HK-2 (cell line): Measurements from ENCODE around the gene HOXD9.
A peak's percentile ranks its signal among the peaks of the same experiment; 100 is the strongest.

Experiments used
- DNase-seq: peaks from one replicate; pipeline ENCODE4 v3.0.0-alpha.2; 2018; ENCODE audit not compliant: unreplicated experiment

HOXD9 gene

DNA sequence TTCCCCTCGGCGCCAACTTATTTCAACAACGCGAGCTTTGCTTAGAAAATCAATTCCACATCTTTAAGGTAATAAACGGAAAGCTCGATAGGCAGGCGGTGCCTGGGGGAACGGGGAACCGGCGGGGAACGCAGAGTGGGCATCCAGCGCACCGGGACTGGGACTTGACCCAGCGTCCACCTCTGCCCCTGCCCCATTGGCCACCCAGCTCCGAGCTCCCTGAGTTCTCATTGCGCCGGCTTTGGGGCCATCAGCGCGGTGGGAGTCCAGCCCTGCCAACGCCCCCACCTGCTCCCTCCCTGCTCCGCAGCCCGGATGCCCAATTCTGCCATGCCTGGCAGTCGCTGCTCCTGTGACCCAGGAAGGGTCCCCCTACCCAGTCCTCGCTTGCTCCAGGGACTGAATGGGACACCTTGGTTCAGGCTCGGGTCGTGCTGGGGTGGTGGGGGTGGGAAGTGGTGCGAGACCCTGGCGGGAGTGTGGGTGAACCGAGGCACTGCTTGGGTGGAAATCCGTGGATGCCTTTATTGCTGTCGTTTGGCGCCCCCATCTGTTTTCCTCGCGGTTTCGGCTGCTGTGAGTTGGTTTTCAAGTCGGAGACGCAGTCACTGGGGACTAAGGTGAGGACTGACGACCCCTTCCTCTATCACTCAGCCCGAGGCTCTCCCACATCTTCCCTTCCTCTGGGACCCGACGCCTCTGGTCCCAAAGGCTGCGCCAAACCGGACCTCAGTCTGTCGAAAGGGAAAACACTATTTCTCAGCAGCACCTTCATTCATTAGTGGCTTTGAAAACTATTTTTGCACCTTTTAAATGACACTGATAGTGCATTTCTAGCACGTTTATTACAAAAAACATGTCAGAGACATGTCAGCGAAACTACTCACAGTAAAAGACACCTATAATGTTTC is 36.4 kb upstream of the HOXD9 start:
- no peak for DNase-seq

DNA sequence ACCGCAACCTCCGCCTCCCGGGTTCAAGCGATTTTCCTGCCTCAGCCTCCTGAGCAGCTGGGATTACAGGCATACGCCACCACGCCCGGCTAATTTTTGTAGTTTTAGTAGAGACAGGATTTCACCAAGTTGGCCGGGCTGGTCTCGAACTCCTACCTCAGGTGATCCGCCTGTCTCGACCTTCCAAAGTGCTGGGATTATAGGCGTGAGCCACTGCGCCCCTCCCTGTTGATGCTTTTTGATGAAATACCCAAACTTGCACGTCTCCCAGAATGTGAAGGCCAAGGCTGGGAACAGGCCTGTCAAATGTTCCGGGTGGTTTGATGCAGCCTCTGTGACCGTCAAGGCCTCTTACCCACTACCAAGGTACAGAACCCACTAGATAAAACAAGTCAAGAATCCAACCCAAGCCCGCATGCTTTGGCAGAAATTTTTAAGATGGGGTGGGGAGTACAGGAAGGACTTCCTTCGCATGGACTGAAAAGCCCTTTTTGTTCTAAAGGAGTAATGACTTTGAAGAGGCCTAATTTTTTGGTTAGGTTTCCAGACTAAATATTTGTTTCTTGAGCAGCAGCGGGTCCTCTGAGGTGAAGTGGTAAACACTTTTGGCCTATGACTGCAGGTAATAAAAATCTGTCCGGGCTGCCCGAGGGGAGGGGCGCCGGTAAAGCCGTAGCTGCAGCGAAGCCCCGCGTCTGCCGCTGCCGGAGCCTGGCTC is 35.0 kb upstream of the HOXD9 start:
- no peak for DNase-seq

DNA sequence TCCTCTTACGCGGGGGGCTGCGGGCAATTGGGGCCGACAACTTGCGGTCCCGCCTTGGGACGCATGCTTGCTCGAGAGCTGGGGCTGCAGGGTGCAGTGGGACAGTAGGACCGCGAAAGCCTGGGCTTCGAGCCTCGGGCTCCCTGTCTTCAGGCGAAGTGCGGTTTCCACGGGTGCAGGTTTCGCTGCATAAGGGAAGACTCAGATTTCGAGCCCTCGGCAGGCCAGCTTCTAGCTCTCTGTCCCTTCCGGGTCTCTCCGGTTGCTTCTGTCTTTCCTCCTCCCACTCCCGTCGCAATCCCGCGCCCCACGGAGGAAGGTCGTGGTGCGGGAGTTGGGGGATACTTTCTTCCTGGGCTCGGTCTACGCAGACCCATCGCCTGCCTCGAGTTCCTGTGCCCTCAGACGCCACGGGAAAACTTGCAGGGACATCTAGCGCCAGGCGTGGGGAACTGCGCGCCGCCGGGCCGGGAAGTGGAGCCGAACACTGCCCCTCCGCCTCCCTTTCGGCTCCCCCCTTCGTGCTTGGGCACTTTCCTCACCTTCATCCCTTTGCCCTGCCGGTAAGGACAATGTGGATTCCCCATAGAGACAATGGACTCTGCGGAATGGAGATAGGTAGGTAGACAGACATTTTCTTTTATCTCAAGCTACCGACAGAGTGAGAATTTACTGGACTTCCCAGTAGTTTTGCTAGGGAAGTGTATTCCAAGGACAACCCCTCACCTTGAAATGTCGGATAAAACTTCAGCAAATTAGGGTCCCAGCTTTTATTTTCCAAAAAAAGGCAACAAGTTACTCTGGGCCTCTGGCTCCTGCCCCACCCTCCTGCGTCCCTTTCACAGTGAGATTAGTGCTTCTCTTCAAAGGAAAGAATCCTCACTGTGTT is 34.2 kb upstream of the HOXD9 start:
- peak; percentile 66 for DNase-seq

DNA sequence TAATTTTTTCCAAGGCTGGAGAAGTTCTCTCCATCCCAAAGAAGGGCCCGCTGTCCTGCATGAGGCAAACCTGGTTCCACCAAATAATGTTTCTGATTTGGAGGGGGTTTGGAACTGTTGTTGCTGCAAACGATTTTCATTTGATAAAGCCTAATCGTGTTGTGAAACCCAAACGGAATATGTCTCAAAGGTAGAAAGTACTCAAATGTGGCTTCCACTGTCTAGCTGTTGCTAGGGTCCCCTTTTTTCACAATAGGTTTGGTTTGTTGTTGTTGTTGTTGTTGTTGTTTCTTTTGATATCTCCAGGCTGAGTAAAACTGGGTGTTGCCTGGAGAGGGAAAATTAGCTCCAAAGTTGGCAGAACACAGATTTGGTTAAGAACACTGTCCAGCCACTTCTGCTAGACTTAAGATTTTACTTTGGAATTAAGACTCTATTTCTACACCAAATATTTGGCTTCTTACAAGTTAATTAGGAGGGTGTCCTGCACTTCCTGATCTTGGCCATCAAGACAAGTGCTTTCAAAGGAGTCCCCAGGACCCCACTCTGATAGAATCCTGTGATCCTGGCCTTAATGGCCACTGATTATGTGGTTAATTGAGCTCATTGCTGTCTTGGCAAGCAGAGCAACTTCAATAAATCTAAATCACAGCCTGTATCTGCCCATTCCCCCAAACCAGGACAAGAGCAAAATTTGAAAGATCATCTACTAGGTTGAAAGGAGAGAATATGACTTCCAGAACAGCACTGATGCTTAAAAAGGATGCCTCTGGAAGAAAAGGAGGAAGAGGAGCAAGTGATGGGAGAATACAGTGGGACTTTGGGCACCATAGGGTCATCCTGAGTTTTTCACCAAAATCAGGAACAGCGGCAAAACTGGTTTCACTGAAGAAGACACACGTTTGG is 33.3 kb upstream of the HOXD9 start:
- DNase-seq = no peak

DNA sequence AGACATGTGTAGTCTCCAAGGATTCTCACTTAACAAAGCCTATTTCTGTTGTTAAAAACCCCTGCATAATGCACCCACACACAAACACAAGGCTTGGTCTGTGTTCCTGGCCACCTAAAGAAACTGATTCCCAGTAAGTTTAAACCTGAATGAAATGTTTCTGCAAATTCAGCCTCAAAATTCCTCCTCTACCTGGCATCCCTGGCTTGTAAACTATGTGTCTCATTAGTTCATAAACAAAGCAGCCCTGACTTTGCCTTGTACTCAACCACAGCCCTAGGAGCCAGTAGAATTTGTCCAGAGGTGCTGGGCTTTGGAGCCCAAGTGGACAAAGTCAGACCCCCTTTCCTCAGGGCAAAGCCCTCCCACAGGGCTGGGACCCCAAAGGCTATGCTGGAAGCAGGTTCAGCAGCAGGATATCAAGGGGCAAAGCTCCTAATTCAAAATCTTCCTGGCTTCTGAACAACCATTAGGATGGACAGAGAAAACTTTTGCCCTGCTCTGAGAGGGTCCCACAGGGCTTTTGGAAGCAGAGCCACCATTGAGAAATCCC is 32.6 kb upstream of the HOXD9 start:
- DNase-seq = no peak

DNA sequence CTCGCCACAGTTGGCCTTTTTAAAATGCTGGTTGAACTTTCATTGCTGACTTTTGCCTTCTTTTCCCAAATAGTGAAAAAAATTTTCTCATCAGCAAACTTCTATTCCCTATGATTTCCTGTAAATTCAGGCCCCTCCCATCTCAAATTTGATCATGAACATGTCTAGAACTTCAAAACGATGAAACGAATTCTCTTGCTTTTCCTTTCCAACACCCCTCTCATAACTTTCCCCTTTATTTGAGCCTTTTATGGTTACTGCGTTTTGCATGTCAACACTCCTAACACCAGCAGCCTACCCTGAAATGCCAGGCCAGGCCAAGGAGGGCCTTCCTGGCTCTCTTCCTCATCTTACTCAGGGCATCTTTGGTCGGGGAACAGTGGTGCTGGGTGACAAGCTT is 31.7 kb upstream of the HOXD9 start:
- no peak for DNase-seq

DNA sequence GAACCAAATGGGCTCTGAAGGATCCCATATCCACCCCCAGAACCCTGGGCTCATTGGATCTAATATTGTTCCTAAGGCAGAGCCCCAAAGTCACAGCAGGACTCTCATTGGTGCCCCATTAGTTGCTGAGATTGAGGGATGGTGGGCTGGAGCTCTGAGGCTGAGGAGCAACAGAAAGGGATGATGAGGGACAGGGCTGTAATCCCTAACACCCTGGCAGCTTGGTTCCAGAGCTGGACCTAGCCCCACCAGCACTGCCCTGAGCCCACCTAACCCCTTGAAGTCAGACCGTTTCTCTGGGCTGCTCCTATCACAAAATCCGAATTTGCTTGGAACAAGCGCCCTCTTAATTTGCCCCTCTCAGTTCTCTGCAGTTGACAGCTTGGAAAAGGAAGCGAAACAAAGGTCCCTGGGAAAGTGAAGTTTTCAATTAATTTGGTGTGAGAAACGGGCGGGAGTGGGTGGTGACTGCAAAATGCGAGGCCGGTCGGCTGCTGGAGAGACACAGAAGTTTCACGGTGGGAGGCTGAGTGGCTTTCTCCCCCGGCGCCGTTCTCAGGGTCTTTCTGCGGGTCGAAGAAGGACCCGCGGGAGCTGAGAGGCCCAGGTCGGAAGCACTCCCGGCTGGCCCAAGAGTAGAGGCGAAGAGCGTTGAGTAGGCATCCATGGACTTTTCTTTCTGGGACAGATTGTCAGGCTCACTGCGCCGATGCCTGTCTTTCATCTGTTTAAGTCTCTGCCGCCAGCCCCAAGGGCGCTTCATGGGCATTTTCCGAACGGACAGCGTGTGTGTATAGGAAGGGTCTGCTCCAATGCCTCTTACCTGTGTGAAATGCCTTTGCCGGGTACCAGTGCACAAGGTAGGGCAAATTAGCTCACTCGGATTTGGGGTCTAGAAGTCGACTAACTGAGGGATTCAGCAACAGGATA is 30.9 kb upstream of the HOXD9 start:
- no peak for DNase-seq

DNA sequence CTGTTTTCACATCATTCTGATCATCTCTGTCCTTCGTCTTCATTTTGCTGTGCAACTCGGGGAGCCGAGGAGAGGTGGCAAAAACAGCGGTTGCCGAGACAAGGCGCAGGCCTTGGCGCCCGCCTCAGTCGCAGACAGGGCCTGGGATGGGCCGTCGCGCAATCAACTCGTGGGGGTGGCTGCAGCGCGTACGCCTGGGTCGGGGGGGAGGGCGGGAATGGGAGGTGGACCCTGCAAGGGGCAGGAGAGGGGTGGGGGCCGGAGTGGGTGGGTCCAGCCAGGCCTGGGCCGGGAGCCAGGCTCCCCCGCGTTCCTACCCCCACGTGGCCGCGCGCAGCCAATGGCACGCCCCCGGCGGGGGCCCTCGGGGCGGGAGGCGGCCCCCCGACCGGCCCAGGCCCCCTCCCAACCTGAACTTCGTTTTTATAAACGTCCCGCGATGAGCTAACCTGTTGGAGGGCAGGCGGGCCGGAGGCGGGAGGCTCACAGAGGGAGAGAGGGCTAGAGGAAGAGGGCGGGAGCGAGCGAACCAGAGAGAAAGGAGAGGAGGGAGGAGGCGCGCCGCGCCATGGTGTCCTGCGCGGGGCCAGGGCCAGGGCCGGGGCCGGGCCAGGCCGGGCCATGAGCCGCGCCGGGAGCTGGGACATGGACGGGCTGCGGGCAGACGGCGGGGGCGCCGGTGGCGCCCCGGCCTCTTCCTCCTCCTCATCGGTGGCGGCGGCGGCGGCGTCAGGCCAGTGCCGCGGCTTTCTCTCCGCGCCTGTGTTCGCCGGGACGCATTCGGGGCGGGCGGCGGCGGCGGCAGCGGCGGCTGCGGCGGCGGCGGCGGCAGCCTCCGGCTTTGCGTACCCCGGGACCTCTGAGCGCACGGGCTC is 30.0 kb upstream of the HOXD9 start, which contains the start of gene HOXD13:
Gene HOXD13 (plus strand): TSS at position 452 of the 875 bp plus-strand sequence. CDS start 170 bp downstream, at position 622.
- DNase-seq = no peak

DNA sequence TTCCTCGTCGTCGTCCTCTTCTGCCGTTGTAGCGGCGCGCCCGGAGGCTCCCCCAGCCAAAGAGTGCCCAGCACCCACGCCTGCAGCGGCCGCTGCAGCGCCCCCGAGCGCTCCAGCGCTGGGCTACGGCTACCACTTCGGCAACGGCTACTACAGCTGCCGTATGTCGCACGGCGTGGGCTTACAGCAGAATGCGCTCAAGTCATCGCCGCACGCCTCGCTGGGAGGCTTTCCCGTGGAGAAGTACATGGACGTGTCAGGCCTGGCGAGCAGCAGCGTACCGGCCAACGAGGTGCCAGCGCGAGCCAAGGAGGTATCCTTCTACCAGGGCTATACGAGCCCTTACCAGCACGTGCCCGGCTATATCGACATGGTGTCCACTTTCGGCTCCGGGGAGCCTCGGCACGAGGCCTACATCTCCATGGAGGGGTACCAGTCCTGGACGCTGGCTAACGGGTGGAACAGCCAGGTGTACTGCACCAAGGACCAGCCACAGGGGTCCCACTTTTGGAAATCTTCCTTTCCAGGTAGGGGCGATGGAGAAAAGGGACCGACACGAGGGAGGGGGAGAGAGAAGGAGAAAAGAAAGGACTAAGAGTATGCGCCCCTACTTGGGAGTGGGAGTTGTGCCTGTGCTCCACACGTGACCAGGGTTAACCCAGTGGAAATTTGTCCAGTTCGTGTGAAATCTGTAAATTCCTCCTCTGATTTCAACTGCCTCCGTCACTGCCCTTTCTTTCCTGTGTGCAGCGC is 29.2 kb upstream of the HOXD9 start:
- no peak for DNase-seq

DNA sequence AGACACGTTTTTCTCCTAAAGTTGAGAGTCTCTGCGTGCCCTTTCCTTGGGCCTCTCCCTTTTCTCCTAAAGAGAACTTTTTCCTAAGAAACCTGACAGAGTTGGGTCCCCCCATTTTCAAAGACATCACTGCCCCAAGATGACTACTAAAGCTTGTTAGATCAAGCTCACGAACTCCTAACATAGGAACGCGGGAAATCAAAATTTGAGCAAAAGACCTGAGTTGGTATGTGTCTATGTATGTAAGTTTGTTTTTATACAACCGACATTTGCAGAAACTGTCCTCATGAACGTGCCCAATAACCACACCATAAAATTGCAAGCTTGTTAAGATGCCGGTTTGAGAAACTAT is 28.6 kb upstream of the HOXD9 start:
- no peak for DNase-seq

DNA sequence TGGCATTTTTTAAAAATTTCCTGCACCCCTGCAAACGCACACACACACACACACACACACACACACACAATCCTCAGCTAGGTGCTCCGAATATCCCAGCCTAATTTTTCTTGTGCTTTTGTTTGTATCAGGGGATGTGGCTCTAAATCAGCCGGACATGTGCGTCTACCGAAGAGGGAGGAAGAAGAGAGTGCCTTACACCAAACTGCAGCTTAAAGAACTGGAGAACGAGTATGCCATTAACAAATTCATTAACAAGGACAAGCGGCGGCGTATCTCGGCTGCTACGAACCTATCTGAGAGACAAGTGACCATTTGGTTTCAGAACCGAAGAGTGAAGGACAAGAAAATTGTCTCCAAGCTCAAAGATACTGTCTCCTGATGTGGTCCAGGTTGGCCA is 28.2 kb upstream of the HOXD9 start:
- no peak for DNase-seq

DNA sequence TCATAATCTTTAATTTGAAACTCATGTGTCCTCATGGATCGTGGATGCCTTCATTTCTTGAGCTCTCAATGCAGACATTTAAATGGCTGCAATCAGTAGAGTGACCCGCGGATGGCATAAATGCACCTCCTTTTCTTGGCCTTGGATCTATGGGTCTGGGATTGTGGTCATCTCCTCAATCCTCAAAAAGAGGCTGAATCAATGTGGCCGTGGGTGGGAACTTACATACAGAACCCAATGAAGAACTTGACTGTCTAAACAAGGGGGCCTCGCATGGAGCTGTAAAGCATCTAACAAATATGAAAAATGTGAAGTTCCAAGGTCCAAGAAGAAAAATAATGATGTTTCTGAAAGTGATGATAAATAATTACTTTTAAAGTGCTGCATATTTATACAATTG is 27.1 kb upstream of the HOXD9 start:
- no peak for DNase-seq

DNA sequence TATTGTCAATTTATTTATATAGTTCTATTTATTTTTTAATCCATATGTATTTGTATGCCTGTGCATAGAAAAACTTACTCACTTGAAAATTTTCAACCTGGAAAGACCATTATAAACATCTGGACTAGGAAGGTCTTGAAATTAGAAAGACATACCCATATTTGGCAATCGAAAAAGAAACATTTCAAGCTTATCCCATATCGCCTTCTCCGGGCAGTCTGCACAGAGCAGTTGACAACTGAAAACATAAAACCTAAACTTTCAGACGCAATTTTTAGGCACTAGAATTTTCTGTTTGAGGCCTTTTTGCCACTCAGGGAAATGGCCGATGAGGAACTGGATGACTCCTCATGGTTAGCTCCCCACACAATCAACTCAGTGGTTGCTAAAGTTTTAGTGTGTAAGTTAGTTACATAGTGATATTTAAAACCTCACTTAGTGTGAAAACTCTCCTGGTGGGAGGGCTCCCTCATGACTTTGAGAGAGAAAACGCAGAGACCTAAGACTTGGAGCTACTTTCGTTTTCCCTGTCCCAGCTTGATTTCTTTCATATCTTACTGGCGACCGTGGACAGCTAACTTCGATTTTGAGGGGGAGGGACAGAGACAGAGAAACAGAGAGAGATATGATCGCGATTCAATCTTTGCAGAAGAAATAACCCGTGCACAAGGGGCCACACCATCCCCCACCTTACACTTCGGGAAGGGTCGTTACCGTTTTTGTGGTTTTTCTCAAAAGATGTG is 26.1 kb upstream of the HOXD9 start:
- no peak for DNase-seq

DNA sequence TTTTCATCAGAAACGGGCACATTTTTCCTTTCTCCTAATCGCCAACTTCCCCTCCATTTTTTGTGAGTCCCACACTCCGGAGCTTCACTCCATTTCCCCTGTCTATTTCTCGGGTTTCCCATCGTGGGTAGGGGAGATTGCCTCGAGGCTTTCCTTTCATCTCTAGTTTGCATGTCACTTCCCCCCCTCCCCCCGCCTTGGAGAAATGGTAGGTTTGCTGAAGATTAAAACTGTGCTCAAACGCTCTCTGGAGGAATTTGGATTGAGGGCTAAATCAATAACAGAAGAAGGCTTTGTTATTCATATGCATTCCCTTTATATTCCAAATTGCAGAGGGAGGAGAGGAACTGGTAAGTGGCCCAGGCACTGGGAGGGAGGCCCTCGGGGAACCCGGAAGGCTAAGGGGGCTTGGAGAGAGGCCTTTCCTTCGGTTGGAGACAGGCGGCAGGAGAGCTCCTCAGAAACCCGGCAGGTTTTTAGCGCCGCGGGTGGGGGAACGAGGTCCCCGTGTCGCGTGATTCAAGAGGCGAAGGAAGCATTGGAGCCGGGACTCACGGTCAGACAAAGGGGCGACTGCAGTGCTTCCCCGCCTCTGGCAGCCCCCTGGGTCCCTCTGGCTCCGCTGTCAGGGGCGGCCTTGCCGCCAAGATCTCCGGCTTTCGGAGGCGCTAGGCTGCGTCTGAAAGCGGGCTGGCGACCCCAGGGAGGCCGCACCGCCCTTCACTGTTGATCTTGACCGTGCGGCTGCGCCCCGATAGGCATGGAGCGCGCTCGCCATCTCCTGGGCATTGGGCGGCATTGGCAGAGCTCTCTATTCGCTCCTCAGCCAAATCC is 25.3 kb upstream of the HOXD9 start:
- peak; percentile 77 for DNase-seq

DNA sequence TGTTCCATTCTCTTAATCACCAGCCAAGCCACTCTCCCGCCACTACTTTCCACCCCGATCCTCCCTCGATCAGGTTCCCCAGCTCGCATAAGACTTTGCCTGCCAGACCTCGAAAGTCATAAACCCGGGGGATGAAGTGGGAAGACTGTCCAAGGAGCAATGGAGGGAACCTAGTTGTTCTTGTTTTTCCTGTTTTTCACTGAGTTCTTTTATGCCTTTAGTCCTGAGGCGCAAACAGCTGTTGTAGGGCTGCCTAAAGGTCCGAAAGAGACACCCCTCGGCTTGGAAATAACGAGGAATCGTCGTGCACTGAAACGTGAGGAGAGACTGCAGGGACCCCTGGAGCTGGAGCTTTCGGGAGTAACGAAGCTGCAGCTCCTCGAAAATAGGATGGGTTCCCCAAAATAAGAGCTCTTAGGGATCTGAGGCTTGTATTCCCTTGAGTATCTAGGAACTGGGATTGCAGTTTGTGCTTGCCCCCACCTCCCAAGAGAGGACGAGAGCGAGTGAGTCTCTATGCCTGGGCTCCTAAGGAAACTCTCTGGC is 24.6 kb upstream of the HOXD9 start:
- no peak for DNase-seq
